ENCODE data around the gene S100A12. TPM values are rescaled to one million over a fixed set of nuclear protein-coding genes. Genes with fewer than 3 reads are reported as not detected.

S100A12 gene
- total RNA-seq, 2 donors from 2014 or later = 12.6 to 34.4 TPM

GRCh38 chr1:153374071-153374470, 1.4 kb downstream of the S100A12 start:
- intact Hi-C loops (cut with DNase I) = no loop called here
- no peak for DNase-seq (ENCODE audit: low spot score)

- DNase-seq (ENCODE audit: low spot score) = no peak
- intact Hi-C loops (cut with DNase I) = no loop called here
These were observed 2.9 kb downstream of the S100A12 start for GRCh38 chr1:153372571-153372970.

DNA sequence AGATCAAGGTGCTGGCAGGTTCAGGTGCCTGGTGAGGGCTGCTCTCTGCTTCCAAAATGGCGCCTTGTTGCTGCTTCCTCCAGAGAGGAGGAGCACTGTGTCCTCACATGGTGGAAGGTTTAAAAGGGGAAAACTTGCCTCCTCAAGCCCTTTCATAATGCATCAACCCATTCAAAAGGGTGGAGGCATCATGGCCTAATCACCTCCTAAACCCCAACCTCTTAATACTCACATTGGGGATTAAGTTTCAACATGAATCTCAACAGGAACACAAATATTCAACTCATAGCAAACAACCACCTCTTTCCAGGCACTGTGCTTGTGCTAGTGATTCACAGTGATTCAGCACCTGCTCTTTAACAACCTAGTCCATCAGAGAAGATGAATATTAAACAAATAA, 4.2 kb downstream of the S100A12 start:
- DNase-seq (ENCODE audit: low spot score) = no peak
- intact Hi-C loops (cut with DNase I) = no loop called here

GRCh38 chr1:153370146-153370545, 5.3 kb downstream of the S100A12 start:
- intact Hi-C loops (cut with DNase I) = no loop called here
- DNase-seq (ENCODE audit: low spot score) = no peak

DNA sequence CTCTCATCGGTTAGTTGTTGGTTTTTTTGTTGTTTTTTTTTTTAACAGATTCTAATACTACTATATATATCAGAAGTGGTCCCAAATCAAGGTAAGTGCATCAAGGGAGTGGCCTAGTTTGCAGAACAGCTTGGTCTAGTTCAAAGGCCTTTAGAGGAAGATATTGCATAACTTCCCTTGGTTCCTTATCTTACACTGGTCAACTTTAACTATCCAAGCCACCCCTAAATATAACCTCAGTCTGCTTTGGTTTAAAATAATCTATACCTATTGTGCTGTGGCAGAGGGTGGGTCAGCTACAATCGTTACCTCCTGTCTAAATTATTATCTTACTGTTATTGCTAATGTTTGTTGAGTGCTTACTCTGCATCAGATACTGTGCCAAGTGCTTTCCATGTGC, 6.9 kb downstream of the S100A12 start:
- intact Hi-C loops (cut with DNase I) = no loop called here
- no peak for DNase-seq (ENCODE audit: low spot score)

DNA sequence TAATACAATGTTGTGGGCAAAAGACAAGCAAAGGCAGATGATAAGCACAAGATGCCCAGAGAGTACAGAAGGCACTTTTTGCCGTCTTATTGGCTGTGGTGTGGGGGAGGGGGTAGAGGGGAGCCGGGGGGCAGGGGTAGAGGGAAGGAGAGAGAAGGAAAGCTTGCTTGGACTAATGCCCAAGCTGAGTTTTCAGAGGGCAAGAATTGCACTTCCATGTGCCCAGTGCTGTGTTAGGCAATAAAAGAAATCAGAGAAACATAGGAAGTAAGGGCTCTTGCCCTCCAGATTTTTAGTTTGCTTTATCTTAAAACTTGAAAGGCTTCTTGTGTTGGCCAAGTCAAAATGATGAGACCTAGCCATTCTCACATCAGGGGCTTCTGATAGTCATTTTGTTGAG, 8.3 kb downstream of the S100A12 start:
- intact Hi-C loops (cut with DNase I) = no loop called here
- no peak for DNase-seq (ENCODE audit: low spot score)

DNA sequence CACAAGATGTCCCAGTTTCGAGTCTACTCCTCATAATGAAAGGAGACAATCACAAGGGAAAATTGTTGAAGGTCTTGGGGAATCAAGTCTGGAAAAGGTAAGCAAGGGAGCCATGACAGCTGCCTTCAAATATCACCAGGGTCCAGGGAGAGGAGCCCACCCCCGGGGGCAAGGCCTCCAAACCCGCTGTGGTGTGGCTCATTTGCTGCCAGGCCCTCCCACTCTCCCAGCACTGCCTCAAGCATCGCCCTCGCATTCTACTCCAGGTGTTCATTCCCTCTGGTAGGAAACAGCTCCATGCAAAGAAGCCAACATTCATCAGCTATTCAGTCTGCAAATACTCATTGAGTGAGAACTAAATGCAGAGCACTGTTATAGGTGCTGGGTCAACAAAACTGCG, 9.2 kb downstream of the S100A12 start:
- no peak for DNase-seq (ENCODE audit: low spot score)
- intact Hi-C loops (cut with DNase I) = no loop called here

GRCh38 chr1:153365696-153366095, 9.7 kb downstream of the S100A12 start:
- intact Hi-C loops (cut with DNase I) = no loop called here
- no peak for DNase-seq (ENCODE audit: low spot score)

DNA sequence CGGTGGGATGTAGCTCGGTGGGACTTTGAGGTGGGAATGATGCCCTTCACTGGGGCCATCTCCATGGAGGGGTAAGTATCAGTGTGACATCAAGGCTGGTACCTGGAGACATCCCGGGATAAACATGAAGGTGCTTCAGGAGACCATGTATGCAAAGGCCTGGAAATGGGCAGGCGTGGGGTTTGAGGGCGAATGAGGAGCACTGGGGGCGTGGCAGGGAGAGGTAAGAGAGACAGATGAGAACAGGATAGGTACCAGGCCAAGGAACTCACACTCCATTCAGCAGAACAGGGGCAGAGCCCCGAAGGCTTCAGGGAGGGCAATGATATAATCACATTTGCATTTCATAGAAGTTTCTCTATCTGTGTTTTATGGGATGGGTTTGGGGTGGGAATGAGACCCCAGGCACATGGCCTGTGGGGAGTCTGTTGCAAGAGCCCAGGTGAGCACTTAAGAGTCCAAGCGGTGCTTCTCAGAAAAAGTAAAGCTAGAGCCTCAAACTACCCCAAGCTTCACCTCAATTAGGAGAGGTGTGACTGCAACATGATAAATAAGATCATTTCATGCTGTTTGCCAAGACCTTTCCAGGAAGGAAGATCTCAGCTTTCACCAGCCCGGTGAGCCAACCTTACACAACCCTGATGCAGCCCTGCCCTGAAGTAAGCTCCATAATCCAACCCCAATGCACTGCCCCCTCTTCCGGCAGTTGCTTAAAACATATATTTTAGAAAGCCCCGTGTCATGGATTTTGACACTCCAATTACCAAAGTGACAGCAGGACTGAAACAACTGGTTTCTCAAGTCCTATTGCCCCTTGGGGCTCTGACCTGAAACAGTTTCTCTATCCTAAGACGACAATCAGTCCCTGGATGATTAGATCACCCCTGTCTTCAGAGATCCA, 10.4 kb downstream of the S100A12 start:
- no peak for DNase-seq (ENCODE audit: low spot score)
- intact Hi-C loops (cut with DNase I) = no loop called here

- intact Hi-C loops (cut with DNase I) = no loop called here
- no peak for DNase-seq (ENCODE audit: low spot score)
These were observed 11.3 kb downstream of the S100A12 start for GRCh38 chr1:153364156-153364555.

GRCh38 chr1:153363641-153364040, 11.8 kb downstream of the S100A12 start:
- intact Hi-C loops (cut with DNase I) = no loop called here
- DNase-seq (ENCODE audit: low spot score) = no peak

- no peak for DNase-seq (ENCODE audit: low spot score)
- intact Hi-C loops (cut with DNase I) = no loop called here
These were observed 13.1 kb downstream of the S100A12 start for GRCh38 chr1:153362187-153362775.

DNA sequence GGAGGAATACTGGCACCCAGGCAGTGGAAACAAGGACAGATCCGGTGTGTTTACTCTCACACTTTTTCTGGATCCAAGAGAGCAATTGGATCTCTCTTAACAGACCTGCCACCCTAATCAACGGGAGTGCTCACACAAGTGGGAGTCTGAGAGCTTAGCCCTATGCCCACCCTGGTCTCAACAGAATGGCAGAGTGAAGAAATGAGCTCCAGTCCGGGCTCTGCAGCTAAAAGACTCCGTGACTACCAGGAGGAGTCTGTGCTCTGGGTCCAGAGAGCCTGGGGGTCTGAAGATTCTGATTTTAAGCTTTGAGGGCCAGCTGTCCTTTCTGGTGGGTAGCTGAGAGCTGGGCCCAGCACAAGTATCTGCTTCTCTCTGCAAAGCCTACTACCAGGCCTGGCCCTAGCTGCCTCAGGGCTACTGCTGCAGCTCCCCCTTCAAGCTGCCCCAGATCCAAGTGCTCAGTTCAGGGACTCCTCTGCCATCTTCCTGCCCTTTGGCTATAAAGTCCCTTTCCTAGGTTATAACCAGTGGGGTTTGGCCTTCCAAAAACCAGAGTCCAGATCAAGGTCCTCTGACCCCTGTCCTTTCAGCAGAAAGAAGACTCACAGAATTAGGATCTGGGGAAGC, 13.8 kb downstream of the S100A12 start:
- DNase-seq (ENCODE audit: low spot score) = no peak
- intact Hi-C loops (cut with DNase I) = no loop called here

GRCh38 chr1:153360592-153361479, 14.6 kb downstream of the S100A12 start:
- intact Hi-C loops (cut with DNase I) = no loop called here
- no peak for DNase-seq (ENCODE audit: low spot score)

DNA sequence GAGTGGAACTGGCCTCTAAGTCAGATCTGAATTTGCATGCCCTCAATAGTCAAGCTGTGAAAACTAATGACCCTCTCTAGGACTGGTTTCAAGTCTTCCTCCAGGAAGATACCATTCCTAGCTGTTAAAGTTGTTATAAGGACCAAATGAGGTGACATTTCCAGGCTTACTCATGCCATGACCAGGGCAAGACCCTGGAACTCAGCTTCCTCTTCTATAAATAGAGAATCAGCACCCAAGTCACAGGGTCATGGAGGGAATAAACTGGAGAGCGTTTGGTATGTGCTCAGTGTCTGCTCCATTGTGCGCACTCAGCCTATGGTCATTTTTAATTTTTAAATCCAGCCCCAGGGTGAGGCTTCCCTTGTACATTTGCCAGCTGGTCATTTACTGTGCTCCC, 15.2 kb downstream of the S100A12 start:
- DNase-seq (ENCODE audit: low spot score) = no peak
- intact Hi-C loops (cut with DNase I) = no loop called here

- DNase-seq (ENCODE audit: low spot score) = no peak
- intact Hi-C loops (cut with DNase I) = no loop called here
These were observed 16.2 kb downstream of the S100A12 start for GRCh38 chr1:153359241-153359640.

DNA sequence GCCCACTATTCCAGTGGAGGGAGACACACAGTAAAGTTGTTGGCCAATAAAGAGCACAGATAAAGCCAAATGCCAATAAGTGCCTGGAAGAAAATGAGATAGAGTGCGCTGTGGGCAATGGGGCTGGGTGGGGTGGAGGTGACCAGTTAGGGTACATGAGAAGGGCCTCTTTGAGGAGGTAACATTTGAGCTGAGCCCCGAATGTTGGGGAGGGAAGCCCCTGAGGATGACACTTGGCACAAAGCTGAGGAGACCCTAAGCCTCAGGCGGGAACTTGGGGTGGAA, 16.8 kb downstream of the S100A12 start:
- no peak for DNase-seq (ENCODE audit: low spot score)
- intact Hi-C loops (cut with DNase I) = no loop called here

GRCh38 chr1:153357853-153358690, 17.3 kb downstream of the S100A12 start, which contains the start of gene S100A9:
Gene S100A9, plus strand, starts transcription at chr1:153357854. Its CDS starts 430 bp downstream, at chr1:153358284.
- intact Hi-C loops (cut with DNase I) = no loop called here
- DNase-seq (ENCODE audit: low spot score) = no peak

Data from posterior vena cava (tissue), 2 donors.